AG04449 (cell line): Measurements from ENCODE around the gene FARP2.
A peak's percentile ranks its signal among the peaks of the same experiment; 100 is the strongest.
"Not testable (repeated sequence)": the region's sequence is repeated elsewhere in the genome, so short reads cannot be mapped to it uniquely, and the experiment has no call there.

Source experiments
- CTCF ChIA-PET: fragments of 350-600 bp; formaldehyde crosslinking; extraction: SDS; loops from one replicate; lab custom pipeline; 2021; ENCODE audit warnings: antibody characterized with exemption; lab: Yijun Ruan, JAX
- POLR2A ChIA-PET: fragments of 400-600, 350-600 bp; formaldehyde crosslinking; extraction: SDS; loops from one replicate; lab custom pipeline; 2020; ENCODE audit warnings: antibody characterized with exemption, inconsistent platforms; lab: Yijun Ruan, JAX
- DNase-seq: peaks from one replicate; pipeline ENCODE4 v3.0.0-alpha.2; 2010; ENCODE audit warnings: low read depth, low spot score
- H3K4me3 ChIP-seq: 2 replicates; pipeline ENCODE4 v1.5.1; 2011; ENCODE audit warnings: low read depth, mild to moderate bottlenecking, control low read depth, low read length
- TF ChIP-seq, protein P1 (sequence below): IDR thresholded peaks from one replicate; pipeline ENCODE4 v1.5.1; 2011; ENCODE audit warnings: mild to moderate bottlenecking, moderate library complexity, low read length, control low read depth, inconsistent platforms; ENCODE audit not compliant: insufficient read depth; ENCODE audit errors: missing control alignments

FARP2 gene

DNA sequence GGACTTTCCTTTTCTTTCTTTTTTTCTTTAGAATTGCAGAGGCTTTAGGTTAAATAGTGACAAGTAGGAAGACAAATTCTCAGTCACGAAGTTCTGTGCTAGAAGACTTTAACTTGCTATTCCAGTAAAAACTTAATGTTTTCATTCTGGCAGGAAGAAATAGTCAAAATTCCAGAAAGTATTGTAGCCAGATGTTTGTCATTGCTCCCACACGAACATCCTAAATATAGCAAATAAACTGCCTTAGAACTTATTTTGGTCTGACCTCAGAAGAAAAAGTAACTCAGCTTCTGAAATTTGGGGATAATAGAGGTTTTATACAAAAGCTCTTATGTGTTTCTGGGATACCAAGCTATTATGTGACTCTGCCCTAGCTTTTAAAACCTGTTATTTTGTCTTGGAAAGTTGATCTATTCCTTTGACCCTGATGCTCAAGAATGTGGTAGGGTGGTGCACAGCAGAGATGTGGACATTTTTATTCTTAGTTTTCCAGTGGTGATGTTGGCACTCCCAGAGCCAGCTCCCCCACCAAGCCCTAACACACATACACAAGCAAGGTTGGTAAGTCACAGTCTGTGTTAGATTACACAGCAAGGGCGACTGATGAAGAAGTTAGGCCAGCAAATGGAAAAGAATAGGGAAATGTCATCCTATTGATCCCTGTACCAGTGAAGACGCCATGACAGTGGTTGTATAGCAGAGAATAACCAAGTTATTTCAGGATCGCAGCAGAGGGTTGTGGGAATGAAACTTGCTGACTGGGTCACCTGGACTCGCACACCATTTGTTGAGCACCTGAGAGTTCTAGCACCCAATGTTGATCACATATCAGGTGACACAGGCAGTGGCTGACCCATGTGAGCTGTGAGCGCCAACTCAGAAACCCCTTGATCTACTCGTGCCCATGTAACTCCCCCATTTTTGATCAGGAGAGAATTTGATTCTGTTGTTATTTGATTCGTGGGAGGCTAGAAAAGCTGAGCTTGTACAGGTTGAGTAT lies 23.7 kb downstream of the FARP2 start:
- CTCF ChIA-PET: interaction anchor here (1.0 to 1.3 kb wide), 2 partner anchors 9 to 13 kb away, joined by 3 read pairs; no protein-coding TSS in a partner anchor
- TF ChIP-seq, protein P1, sequence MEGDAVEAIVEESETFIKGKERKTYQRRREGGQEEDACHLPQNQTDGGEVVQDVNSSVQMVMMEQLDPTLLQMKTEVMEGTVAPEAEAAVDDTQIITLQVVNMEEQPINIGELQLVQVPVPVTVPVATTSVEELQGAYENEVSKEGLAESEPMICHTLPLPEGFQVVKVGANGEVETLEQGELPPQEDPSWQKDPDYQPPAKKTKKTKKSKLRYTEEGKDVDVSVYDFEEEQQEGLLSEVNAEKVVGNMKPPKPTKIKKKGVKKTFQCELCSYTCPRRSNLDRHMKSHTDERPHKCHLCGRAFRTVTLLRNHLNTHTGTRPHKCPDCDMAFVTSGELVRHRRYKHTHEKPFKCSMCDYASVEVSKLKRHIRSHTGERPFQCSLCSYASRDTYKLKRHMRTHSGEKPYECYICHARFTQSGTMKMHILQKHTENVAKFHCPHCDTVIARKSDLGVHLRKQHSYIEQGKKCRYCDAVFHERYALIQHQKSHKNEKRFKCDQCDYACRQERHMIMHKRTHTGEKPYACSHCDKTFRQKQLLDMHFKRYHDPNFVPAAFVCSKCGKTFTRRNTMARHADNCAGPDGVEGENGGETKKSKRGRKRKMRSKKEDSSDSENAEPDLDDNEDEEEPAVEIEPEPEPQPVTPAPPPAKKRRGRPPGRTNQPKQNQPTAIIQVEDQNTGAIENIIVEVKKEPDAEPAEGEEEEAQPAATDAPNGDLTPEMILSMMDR: no peak
- POLR2A ChIA-PET: no interaction called here
- peak overlapping the region; percentile 2 for H3K4me3 ChIP-seq
- peak; percentile 37 for DNase-seq

DNA sequence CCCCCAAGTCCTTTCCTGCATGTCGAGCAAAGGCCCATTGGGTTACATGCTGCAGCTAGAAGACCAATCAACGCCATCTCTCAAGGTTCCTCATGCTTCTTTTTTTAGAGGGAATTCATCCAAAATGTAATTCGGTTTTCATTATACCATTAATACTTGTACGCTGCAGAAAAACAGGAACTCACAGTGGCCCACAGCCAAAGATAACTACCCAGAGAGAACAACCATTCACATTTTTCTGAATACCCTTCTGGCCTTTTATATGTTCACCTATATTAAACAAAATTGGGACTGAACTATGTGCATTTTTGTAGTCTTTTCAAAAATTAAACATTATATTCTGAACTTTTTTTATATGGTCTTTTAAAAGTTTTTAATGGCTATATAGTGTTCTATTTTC lies 25.8 kb downstream of the FARP2 start:
- DNase-seq: no peak
- CTCF ChIA-PET: no interaction called here
- TF ChIP-seq, protein P1: no peak
- no peak overlapping the region for H3K4me3 ChIP-seq
- POLR2A ChIA-PET: no interaction called here

DNA sequence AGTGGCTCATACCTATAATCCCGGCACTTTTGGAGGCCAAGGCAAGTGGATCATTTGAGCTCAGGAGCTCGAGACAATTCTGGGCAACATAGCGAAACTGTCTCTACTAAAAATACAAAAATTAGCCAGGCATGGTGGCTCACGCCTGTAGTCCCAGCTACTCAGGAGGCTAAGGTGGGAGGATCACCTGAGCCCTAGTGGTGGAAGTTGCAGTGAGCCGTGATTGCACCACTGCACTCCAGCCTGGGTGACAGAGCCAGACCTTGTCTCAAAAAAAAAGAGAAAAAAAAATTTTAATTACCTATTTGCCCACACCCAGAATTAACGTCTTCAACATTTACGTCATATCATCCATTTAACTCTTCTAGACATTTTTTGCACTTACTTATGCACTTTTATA lies 29.4 kb downstream of the FARP2 start:
- POLR2A ChIA-PET, DNase-seq, H3K4me3 ChIP-seq: not testable (repeated sequence)
- CTCF ChIA-PET: interaction anchor here (0.8 to 1.1 kb wide), 2 partner anchors 10 to 26 kb away, joined by 3 to 4 read pairs; no protein-coding TSS in a partner anchor

DNA sequence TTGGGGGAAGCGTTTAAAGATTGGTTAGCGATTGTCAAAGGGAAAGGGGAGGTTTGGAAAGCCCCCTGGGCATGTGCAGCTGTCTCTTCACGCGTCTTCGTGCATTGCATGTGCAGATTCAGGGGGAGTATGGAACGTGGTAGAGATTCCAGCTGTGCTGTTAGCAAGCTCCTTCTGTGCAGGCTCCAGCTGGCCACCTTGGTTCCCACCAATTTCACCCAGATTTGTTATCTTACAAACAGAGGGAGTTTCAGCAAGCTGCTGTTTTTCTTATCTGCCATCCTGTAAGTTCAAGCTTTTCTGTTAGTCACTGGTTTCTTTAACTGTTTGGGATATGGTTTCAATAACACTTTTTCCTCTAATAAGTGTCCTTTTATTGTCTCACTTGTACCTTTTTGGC lies 30.4 kb downstream of the FARP2 start:
- ChIA-PET CTCF (no interaction called here), POLR2A (no interaction called here)
- TF ChIP-seq, protein P1: no peak
- no peak for DNase-seq
- H3K4me3 ChIP-seq: no peak overlapping the region

DNA sequence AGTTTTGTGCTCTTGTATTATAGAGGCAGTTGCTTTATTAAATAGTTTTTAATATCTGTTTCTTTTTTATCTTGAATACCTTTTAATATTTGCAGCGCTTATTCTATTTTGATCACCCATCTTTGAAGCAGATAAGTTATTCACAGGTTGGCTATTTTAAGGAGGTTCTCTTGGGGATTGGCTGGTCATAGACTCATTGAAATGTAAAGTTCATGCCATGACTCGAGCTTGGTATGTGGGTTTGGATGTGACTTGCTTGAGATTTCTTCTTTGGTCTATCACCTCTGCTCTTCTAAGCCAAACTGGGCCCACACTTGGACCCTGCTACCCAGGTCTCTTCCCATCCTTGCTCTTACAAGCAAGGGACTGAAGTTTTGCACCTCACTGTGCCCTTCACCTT lies 33.6 kb downstream of the FARP2 start:
- CTCF ChIA-PET: interaction anchor here (1.6 kb wide), 1 partner anchor 14 kb away, joined by 4 read pairs; no protein-coding TSS in a partner anchor
- POLR2A ChIA-PET: no interaction called here
- TF ChIP-seq, protein P1: no peak
- no peak overlapping the region for H3K4me3 ChIP-seq
- DNase-seq: no peak

DNA sequence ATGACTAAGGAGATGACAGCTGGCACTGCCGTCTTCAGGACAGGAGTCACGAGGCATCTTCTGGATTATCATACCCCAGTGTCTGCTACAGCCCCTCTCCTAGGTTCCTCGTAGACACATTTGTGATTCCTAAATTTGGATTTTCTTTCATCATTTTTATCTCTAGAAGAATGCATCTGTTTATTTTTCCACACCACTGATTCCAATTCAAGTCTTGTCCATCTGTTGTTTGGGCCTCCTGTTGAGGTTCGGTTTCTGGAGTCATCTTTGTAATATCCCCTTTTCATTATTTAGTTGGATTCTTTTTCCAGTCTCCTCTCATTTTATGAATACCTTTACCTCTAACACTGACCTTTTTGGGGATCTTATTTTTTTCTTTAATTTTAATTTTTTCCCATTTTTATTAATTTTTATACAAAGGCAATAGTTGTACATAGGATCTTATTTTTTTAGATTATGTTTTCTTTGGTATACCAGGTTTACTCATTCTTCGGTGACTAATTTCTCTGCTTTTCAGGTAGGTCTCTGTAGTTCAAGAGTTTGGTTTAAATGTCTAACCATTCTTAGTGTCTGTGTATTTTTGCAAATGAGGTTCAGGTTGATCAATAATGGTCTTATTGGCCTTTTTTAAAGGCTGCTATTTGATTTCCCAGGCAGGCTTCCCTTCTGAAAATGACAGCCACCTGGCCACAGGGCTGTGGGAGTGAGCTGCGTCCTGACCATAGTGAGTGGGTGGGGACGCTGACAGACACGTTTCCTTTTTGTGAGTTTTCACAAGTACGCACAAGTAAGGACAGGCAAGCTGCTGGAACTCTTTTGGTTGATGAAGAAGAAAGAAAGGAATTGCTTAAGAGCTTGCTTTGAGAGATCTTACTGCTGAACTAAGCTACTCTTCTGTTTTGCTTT lies 34.5 kb downstream of the FARP2 start:
- POLR2A ChIA-PET: no interaction called here
- no peak overlapping the region for H3K4me3 ChIP-seq
- DNase-seq: no peak
- TF ChIP-seq, protein P1: no peak
- CTCF ChIA-PET: interaction anchor here (0.9 to 1.6 kb wide), 4 partner anchors 13 to 312 kb away, joined by 3 to 4 read pairs (median 3); partner anchors contain the start of genes HDLBP and SEPTIN2
